ENCODE results near the gene SFT2D2.

Gene SFT2D2

DNA sequence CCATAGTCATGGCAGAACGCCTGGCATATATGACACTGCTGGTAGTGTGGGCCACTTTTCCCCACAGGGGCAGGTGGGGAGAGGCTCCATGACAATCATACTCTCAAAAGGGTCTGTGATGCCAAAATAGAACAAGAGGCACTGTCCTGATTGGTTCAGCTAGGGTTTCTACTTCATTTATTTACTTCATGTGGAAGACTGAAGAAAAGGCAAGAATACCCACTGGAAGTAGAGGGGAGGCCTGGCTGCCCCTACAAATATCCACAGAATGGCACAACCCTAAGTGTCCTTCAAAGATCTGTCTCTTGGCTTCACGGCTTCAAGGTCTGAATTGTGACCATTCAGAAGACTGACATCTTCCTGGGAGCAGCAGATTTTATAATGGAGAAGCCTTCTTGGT lies 4.5 kb upstream of the SFT2D2 start:
- H3K36me3 ChIP-seq (ENCODE audit: control insufficient read depth, insufficient read depth, low read length) = no peaks in the 10 kb centered on the region
- no peak for TF ChIP-seq CTCF (IDR thresholded peaks at IDR 0.05)
- H3K9me3 ChIP-seq (ENCODE audit: control insufficient read depth, low read length) = no peaks in the 10 kb centered on the region
- no peak overlapping the region for H3K27ac ChIP-seq
- H3K79me2 ChIP-seq = no peaks in the 10 kb centered on the region
- H3K4me2 ChIP-seq (ENCODE audit: low read length) = no peak overlapping the region
- no peak overlapping the region for H2AFZ ChIP-seq
- H3K4me3 ChIP-seq (ENCODE audit: low read depth, low read length) = no peak overlapping the region
- no peaks in the 10 kb centered on the region for H3K4me1 ChIP-seq
- no peak overlapping the region for H3K9ac ChIP-seq
- no peaks in the 10 kb centered on the region for H3K27me3 ChIP-seq (ENCODE audit: control insufficient read depth, insufficient read depth, low read length)

DNA sequence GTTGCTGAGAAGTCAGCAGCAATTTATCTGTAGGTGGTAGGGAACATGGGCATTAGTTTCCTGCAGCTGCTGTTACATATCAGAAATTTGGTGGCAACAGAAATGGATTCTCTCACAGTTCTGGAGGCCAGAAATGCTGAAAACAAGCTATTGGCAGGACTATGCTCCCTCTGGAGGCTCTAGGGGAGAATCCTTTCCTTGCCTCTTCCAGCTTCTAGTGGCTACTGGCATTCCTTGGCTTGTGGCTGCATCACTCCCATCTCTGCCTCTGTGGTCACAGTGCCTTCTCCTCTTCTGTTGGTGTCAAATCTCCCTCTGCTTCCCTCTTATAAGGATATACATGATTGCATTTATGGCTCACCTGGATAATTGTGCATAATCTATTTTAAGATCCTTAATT lies 2.5 kb upstream of the SFT2D2 start:
- no peak overlapping the region for H3K9ac ChIP-seq
- H2AFZ ChIP-seq = no peak overlapping the region
- no peaks in the 10 kb centered on the region for H3K79me2 ChIP-seq
- no peaks in the 10 kb centered on the region for H3K9me3 ChIP-seq (ENCODE audit: control insufficient read depth, low read length)
- H3K4me1 ChIP-seq = no peaks in the 10 kb centered on the region
- H3K36me3 ChIP-seq (ENCODE audit: control insufficient read depth, insufficient read depth, low read length) = no peaks in the 10 kb centered on the region
- H3K27ac ChIP-seq = no peak overlapping the region
- H3K27me3 ChIP-seq (ENCODE audit: control insufficient read depth, insufficient read depth, low read length) = no peaks in the 10 kb centered on the region
- H3K4me2 ChIP-seq (ENCODE audit: low read length) = no peak overlapping the region
- no peak for TF ChIP-seq CTCF (IDR thresholded peaks at IDR 0.05)
- no peak overlapping the region for H3K4me3 ChIP-seq (ENCODE audit: low read depth, low read length)

DNA sequence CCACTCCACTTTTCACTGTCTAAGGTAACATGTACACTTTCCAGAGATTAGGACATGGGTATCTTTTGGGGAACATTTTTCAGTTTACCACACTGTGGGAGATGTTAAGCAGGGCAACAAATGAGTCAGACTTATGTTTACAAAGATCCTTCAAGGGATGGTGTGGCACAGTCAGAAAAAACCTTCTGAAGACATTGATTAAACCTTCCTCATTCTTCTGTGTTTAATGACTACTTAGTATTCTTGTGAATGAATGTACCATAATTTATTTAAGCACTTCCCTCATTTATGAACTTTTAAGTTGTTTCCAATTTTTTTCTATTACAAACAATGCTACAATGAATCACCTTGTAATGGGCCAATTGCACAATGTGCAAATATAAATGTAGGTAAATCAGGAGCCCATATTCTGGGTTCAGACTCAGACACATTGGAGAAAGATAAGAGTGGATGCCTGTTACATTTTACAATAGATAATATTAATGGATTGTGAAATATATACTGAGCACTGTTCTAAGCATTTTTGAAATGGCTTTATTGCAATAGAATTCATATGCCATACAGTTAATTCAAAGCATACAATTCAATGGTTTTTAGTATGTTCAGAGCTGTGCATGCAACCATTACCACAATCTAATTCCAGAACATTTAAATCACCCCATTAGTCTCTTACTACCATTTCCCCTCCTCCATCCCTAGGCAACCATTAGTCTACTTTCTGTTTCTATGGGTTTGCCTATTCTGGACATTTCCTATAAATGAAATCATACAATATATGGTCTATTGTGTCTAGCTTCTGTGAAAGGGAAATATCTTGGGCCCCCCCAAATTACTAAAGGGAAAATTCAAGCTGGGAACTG lies 1.9 kb upstream of the SFT2D2 start:
- Histone ChIP-seq H3K9ac (no peak overlapping the region), H3K79me2 (no peaks in the 10 kb centered on the region), H3K27me3 (ENCODE audit: control insufficient read depth, insufficient read depth, low read length) (no peaks in the 10 kb centered on the region), H3K4me3 (ENCODE audit: low read depth, low read length) (no peak overlapping the region), H3K36me3 (ENCODE audit: control insufficient read depth, insufficient read depth, low read length) (no peaks in the 10 kb centered on the region), H3K9me3 (ENCODE audit: control insufficient read depth, low read length) (no peaks in the 10 kb centered on the region), H3K4me1 (no peaks in the 10 kb centered on the region), H3K27ac (no peak overlapping the region), H3K4me2 (ENCODE audit: low read length) (no peak overlapping the region), H2AFZ (no peak overlapping the region)
- no peak for TF ChIP-seq CTCF (IDR thresholded peaks at IDR 0.05)

GRCh38 chr1:168224991-168225390 lies 813 bp upstream of the SFT2D2 start:
- Histone ChIP-seq H3K4me2 (ENCODE audit: low read length) (peak overlapping the region; percentile 81), H3K27me3 (ENCODE audit: control insufficient read depth, insufficient read depth, low read length) (no peaks in the 10 kb centered on the region), H2AFZ (peak overlapping the region; percentile 96), H3K9ac (no peak overlapping the region), H3K4me3 (ENCODE audit: low read depth, low read length) (peak overlapping the region; percentile 89), H3K9me3 (ENCODE audit: control insufficient read depth, low read length) (no peaks in the 10 kb centered on the region), H3K27ac (no peak overlapping the region), H3K36me3 (ENCODE audit: control insufficient read depth, insufficient read depth, low read length) (no peaks in the 10 kb centered on the region), H3K4me1 (no peaks in the 10 kb centered on the region), H3K79me2 (no peaks in the 10 kb centered on the region)
- no peak for TF ChIP-seq CTCF (IDR thresholded peaks at IDR 0.05)

DNA sequence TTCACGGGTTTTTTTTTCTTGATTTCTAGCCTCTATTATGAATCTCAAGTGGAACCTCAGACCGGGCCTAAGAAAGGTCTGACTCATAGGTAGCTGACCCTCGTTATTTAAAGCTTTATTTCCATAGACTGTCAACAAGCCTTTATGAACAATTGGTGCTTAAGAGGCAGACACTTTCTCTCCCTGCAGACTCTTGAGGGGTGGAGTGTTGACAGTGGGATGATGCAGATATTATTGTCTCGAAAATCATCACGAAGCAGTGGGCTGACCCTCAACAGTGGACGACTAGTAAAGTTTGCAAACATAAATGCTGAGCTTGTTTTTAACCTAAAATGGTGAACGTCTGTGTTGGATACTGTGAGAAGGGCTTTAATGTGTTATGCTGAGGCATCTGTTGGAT lies 1.8 kb downstream of the SFT2D2 start:
- H3K9ac ChIP-seq = no peak overlapping the region
- H3K27me3 ChIP-seq (ENCODE audit: control insufficient read depth, insufficient read depth, low read length) = no peaks in the 10 kb centered on the region
- no peaks in the 10 kb centered on the region for H3K4me1 ChIP-seq
- TF ChIP-seq CTCF (IDR thresholded peaks at IDR 0.05) = no peak
- H3K4me3 ChIP-seq (ENCODE audit: low read depth, low read length) = no peak overlapping the region
- H3K27ac ChIP-seq = no peak overlapping the region
- H3K36me3 ChIP-seq (ENCODE audit: control insufficient read depth, insufficient read depth, low read length) = no peaks in the 10 kb centered on the region
- no peaks in the 10 kb centered on the region for H3K79me2 ChIP-seq
- no peak overlapping the region for H3K4me2 ChIP-seq (ENCODE audit: low read length)
- no peaks in the 10 kb centered on the region for H3K9me3 ChIP-seq (ENCODE audit: control insufficient read depth, low read length)
- no peak overlapping the region for H2AFZ ChIP-seq

Data from parathyroid adenoma (tissue), 2 donors.